GM19468 (cell line): Measurements from ENCODE around the gene SUSD1.
"Not testable (repeated sequence)": the region's sequence is repeated elsewhere in the genome, so short reads cannot be mapped to it uniquely, and the experiment has no call there.

Source experiments
- ATAC-seq: cut with Tn5 transposase; IDR thresholded peaks from one replicate; pipeline ENCODE4 v1.9.1; 2021; ENCODE audit warnings: mild to moderate bottlenecking, moderate library complexity, moderate number of reproducible peaks; ENCODE audit not compliant: unreplicated experiment; ENCODE audit errors: extremely low read depth

The SUSD1 gene

GRCh38 chr9:112133806-112134205, 41.3 kb downstream of the SUSD1 start:
- not testable (repeated sequence) for ATAC-seq

DNA sequence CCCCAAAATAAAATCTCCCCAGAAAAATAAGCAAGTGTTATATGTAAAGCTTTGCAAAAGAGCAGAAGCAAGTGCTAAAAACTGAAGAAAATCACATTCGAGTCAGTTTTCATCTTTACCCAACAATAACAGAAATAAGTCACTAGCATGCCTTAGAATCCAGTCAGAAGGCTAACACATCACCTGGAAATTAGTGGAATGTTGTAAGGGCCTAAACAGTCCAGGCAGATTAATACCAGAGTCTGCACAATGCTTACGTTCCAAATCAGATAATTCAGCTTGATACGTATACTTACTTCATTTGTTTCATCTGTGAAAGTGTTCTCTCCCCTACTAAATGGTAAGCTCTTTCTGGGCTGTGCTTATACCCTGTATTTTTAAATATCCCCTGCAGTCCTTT, 42.7 kb downstream of the SUSD1 start:
- ATAC-seq: no peak

GRCh38 chr9:112130997-112131396, 44.1 kb downstream of the SUSD1 start:
- no peak for ATAC-seq

DNA sequence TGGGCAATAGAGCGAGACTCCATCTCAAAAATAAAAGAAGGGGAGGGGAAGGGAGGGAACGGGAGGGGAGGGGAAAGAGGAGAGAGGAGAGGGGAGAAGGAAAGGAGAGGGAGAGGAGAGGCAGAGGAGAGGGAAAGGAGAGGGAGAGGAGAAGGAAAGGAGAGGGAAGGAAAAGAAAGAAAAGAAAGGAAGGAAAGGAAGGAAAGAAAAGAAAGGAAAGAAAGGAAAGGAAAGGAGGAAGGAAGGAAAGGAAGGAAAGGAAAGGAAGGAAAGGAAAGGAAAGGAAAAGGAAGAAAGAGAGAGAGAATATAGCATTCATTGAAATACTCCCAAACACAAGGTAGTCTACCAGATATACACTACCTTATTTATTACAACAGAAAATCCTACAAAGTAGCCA, 44.8 kb downstream of the SUSD1 start:
- no peak for ATAC-seq

DNA sequence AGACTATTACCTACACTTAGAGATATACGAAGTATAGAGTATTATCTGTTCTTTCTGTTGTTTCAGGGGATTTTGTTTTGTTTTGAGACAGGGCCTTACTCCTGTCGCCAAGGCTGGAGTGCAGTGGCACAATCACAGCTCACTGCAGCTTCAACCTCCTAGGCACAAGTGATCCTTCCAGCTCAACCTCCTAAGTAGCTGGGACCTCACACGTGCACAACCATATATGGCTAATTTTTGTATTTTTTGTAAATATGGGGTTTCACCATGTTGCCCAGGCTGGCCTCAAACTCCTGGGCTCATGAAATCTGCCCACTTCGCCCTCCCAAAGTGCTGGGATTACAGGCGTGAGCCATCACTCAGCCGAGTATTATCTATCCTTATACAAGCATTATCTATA, 45.9 kb downstream of the SUSD1 start:
- ATAC-seq: no peak

DNA sequence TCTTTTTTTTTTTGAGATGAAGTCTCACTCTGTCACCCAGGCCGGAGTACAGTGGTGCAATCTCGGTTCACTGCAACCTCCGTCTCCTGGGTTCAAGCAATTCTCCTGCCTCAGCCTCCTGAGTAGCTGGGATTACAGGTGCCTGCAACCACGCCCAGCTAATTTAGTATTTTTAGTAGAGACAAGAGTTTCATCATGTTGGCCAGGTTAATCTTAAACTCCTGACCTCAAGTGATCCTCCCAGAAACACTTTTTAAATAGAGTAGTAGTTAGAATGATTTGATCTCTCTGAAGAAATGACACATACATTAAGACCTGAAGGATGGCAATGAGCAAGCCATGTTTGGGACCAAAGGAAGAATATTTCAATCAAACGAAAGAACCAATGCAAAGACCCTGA, 46.7 kb downstream of the SUSD1 start:
- not testable (repeated sequence) for ATAC-seq

DNA sequence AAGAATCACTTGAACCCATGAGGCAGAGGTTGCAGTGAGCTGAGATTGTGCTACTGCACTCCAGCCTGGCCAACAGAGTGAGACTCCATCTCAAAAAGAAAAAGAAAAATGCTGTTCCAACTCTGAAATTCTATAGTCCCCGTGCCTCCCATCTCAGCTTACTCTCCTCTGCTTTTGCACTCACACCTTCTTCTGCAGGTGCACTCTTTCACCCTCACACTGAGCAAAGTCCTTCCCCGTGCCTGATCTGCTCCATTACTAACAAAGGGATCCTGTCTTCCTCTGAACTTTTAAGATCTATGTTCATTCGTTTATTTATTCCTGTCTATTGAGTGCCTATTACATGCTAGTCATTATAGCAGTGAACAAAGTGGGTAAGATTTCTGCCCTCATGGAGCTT, 47.8 kb downstream of the SUSD1 start:
- ATAC-seq: no peak

- ATAC-seq: peak; percentile 46
These were observed 49.1 kb downstream of the SUSD1 start for GRCh38 chr9:112125951-112126388.

GRCh38 chr9:112124156-112124555, 50.9 kb downstream of the SUSD1 start:
- no peak for ATAC-seq

DNA sequence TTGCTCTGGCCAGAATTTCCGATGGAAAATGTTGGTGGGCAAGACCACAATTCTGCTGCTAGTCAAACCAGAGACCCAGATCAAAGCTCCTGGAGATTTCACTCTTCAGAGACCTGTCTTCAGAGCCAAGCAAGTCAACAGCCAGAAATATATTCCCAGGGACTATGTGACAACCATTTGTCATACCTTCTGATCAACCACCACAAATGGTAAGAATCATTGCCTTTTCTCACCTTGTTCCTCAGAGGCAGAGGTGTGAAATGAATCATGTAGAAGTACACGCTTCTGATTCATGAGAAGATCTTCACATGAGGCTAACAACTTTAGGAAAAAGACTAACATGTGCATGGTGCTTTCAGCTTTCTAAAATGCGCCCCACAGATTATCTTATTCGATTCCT, 53.5 kb downstream of the SUSD1 start:
- ATAC-seq: no peak

- ATAC-seq: no peak
These were observed 54.6 kb downstream of the SUSD1 start for GRCh38 chr9:112120439-112120925.

- ATAC-seq: no peak
These were observed 55.1 kb downstream of the SUSD1 start for GRCh38 chr9:112120030-112120341.

GRCh38 chr9:112119225-112120029, 55.7 kb downstream of the SUSD1 start:
- ATAC-seq: no peak

GRCh38 chr9:112118009-112118408, 57.1 kb downstream of the SUSD1 start:
- ATAC-seq: no peak

DNA sequence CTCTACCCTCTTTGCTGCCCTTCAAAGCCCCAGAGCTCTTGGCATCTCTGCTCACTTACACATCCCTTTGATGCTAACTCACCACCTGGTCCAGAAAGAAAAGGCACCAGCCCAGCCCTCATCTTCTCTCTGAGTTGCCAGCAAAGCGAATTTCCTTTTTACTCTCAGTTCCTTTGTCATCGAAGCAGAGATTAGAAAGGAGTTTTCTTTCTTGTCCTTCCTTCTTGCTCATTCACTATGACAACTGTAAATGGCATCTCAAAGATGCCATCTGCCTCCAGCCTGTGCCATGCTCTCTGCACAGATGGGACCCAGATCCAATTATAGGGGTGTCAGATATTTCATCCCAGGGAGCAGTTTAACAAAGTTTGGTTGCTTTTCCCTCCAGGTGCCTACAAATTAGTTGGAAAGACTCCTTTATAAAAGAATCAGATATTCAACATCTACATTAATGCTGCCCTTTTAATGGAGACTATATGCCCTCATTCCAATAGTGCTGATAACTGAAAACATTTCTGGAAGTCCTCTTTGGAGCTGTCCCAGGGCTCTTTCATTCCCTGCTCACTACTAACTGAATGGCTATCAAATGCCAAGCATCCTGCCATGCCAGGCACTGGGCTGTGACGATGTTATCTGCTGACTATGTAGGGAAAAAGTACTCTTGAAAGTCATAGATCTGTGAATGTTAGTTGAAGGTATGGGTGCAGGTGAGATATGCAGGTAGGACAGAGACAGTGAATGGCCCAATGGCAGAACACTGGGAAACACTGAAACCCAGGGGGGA, 58.9 kb downstream of the SUSD1 start:
- ATAC-seq: no peak

- no peak for ATAC-seq
These were observed 60.0 kb downstream of the SUSD1 start for GRCh38 chr9:112115109-112115508.

DNA sequence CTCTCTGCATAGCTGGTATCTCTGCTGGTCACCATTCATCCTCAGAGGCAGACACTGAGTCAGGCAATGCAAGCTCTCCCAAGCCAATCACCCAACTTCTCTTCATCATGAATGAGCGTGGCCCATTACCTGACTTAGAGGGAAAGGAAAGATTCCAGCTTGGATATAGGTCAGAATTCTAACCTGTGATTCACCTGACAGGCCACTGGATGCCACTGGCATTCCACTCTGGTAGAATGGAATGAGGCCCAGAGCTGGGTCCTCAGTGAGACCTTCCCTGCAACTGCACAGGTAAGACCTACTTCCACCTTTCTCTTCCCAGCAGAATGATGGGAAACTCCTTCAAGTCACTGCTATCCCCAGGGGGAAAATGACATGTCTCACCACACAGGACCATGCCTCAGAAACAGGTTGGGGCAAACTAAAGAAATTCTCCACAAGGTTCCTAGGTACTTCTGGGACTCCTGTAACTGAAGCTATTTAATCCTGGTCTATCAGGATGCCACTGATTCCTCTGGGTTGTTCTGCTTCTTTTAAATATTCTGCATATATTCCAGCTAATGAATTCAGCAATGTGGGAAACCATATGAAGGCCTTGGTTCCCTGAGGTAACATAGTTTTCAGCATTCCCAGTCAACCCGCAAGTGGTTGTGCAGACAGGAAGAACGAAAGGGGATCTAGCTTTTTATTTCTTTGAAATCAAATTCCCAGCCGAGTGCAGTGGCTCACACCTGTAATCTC, 62.0 kb downstream of the SUSD1 start:
- ATAC-seq: no peak

DNA sequence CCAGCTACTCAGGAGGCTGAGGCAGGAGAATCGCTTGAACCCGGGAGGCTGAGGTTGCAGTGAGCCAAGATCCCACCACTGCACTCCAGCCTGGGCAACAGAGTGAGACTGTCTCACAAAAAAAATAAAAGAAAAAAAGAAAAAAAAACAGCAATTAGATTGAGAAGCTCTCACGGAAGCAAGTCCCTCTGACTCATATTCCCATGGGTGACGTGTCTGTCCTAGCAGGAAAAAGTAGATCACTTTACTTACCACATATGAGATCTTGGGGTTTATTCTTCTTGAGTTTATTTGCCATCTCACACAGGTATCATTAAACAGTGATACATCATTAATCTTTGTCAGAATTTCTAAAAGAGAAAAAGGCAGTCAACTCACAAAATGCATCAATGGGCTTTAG, 62.6 kb downstream of the SUSD1 start:
- no peak for ATAC-seq

- no peak for ATAC-seq
These were observed 63.6 kb downstream of the SUSD1 start for GRCh38 chr9:112111461-112111860.

- ATAC-seq: no peak
These were observed 64.4 kb downstream of the SUSD1 start for GRCh38 chr9:112110777-112111113.
